SK-N-SH (cell line): ENCODE data around the gene NOS1. TPM values are rescaled to one million over a fixed set of nuclear protein-coding genes. Genes with fewer than 3 reads are reported as not detected.

Experiments
- CTCF ChIA-PET: fragments of 300-600, 350-600 bp; formaldehyde crosslinking; extraction: SDS; loops from one replicate; lab custom pipeline; 2021; lab: Yijun Ruan, JAX
- POLR2A ChIA-PET: fragments of 350-600 bp; sonication (Branson Sonifier 250); formaldehyde crosslinking; extraction: SDS; loops from one replicate; lab custom pipeline; 2020; ENCODE audit warnings: antibody characterized with exemption, inconsistent platforms; lab: Yijun Ruan, JAX
- DNase-seq: peaks from one replicate; pipeline ENCODE4 v3.0.0; 2012
- H2AFZ ChIP-seq: fragments of 200-600 bp; sonication (generic); 2 replicates; pipeline ENCODE4 v1.8.1; 2016; ENCODE audit warnings: antibody characterized with exemption, mild to moderate bottlenecking, low read depth
- H3F3A ChIP-seq: fragments of 200-600 bp; sonication (generic); replicated peaks from 2 replicates; pipeline ENCODE3; 2016; ENCODE audit warnings: antibody characterized with exemption, mild to moderate bottlenecking; ENCODE audit not compliant: insufficient read depth
- H3K27ac ChIP-seq, 2 experiments: fragments of 200-500 bp in 1 of 2; fragments of 200-600 bp in 1 of 2; sonication (Bioruptor generic) in 1 of 2; sonication (generic), shearing (Covaris generic) in 1 of 2; 2 replicates each; pipeline versions ENCODE4 v1.5.1 to v1.6.1; 2014 to 2016; ENCODE audit warnings: low read depth in 2 of 2, inconsistent platforms in 1 of 2, low read length in 1 of 2, mild to moderate bottlenecking in 1 of 2, mixed read lengths in 1 of 2
- H3K27me3 ChIP-seq: fragments of 200-600 bp; sonication (generic), shearing (Covaris generic); 2 replicates; pipeline ENCODE4 v1.6.1; 2016; ENCODE audit warnings: mixed run types; ENCODE audit not compliant: insufficient read depth
- H3K36me3 ChIP-seq, 2 experiments: fragments of 200-500 bp in 1 of 2; fragments of 200-600 bp in 1 of 2; sonication (Bioruptor generic) in 1 of 2; sonication (generic) in 1 of 2; replicated peaks in 1 of 2; 2 replicates each; pipeline versions ENCODE3 to v1.5.1; 2014 to 2016; ENCODE audit warnings: low read length in 1 of 2, mild to moderate bottlenecking in 1 of 2; ENCODE audit not compliant: insufficient read depth in 2 of 2, control insufficient read depth in 1 of 2
- H3K4me1 ChIP-seq, 2 experiments: fragments of 200-500 bp in 1 of 2; fragments of 200-600 bp in 1 of 2; sonication (Bioruptor generic) in 1 of 2; sonication (generic), shearing (Covaris generic) in 1 of 2; 2 replicates each; pipeline versions ENCODE4 v1.5.1 to v1.6.1; 2014 to 2016; ENCODE audit warnings: low read depth in 1 of 2, low read length in 1 of 2, mixed run types in 1 of 2; ENCODE audit not compliant: insufficient read depth in 2 of 2, control insufficient read depth in 1 of 2
- H3K4me2 ChIP-seq: fragments of 200-600 bp; sonication (generic), shearing (Covaris generic); 2 replicates; pipeline ENCODE4 v1.6.1; 2017; ENCODE audit warnings: mixed run types
- H3K4me3 ChIP-seq, 2 experiments: fragments of 200-500 bp in 1 of 2; fragments of 200-600 bp in 1 of 2; sonication (Bioruptor generic) in 1 of 2; sonication (generic), shearing (Covaris generic) in 1 of 2; 2 replicates each; pipeline versions ENCODE4 v1.5.1 to v1.8.1; 2014 to 2016; ENCODE audit warnings: low read depth in 2 of 2, inconsistent platforms in 1 of 2, low read length in 1 of 2, mild to moderate bottlenecking in 1 of 2, mixed read lengths in 1 of 2, moderate library complexity in 1 of 2
- H3K79me2 ChIP-seq: fragments of 200-600 bp; sonication (generic); 2 replicates; pipeline ENCODE4 v1.8.1; 2017; ENCODE audit warnings: mild to moderate bottlenecking; ENCODE audit not compliant: insufficient read depth
- H3K9ac ChIP-seq: fragments of 200-600 bp; sonication (generic); 2 replicates; pipeline ENCODE4 v1.6.1; 2017; ENCODE audit warnings: mixed run types
- H3K9me2 ChIP-seq: fragments of 200-600 bp; sonication (generic); 2 replicates; pipeline ENCODE4 v1.6.1; 2017; ENCODE audit warnings: mixed run types
- H3K9me3 ChIP-seq: fragments of 200-600 bp; sonication (generic); 2 replicates; pipeline ENCODE4 v1.6.1; 2017; ENCODE audit warnings: mixed run types, mild to moderate bottlenecking, moderate library complexity
- H4K20me1 ChIP-seq: fragments of 200-600 bp; sonication (generic); 2 replicates; pipeline ENCODE4 v1.6.1; 2017; ENCODE audit warnings: mild to moderate bottlenecking, mixed run types; ENCODE audit not compliant: insufficient read depth
- CHD2 ChIP-seq: fragments of 150-350 bp; IDR thresholded peaks from 2 replicates; pipeline ENCODE4 v1.6.1; 2018; ENCODE audit warnings: low read length; ENCODE audit not compliant: partially characterized antibody
- ELF1 ChIP-seq: IDR thresholded peaks from 2 replicates; pipeline ENCODE4 v1.4.0; 2012
- FOSL2 ChIP-seq: IDR thresholded peaks from 2 replicates; pipeline ENCODE4 v1.4.0; 2012; ENCODE audit warnings: low read depth, mild to moderate bottlenecking, moderate library complexity, borderline replicate concordance
- FOXJ3 ChIP-seq: sonication (generic); formaldehyde crosslinking; IDR thresholded peaks from 2 replicates; pipeline ENCODE4 v1.5.1; 2020; ENCODE audit warnings: mild to moderate bottlenecking, missing genetic modification reagents
- GABPA ChIP-seq: IDR thresholded peaks from 2 replicates; pipeline ENCODE4 v1.4.0; 2012; ENCODE audit warnings: low read depth, mild to moderate bottlenecking
- GATA2 ChIP-seq: sonication (generic); formaldehyde crosslinking; IDR thresholded peaks from 2 replicates; pipeline ENCODE4 v1.5.0; 2020; ENCODE audit warnings: mild to moderate bottlenecking, missing genetic modification reagents
- JUND ChIP-seq: IDR thresholded peaks from 2 replicates; pipeline ENCODE4 v1.4.0; 2012
- MAX ChIP-seq: IDR thresholded peaks from 2 replicates; pipeline ENCODE4 v1.4.0; 2012; ENCODE audit warnings: low read depth
- MXI1 ChIP-seq: IDR thresholded peaks from 2 replicates; pipeline ENCODE4 v1.6.1; 2012; ENCODE audit warnings: mild to moderate bottlenecking, low read depth, low read length, improper control_type of control experiment
- NFIC ChIP-seq: IDR thresholded peaks from 2 replicates; pipeline ENCODE4 v1.4.0; 2012; ENCODE audit warnings: borderline replicate concordance
- NRF1 ChIP-seq: IDR thresholded peaks from 2 replicates; pipeline ENCODE4 v1.6.1; 2012; ENCODE audit warnings: low read depth, mild to moderate bottlenecking, low read length
- RAD21 ChIP-seq: IDR thresholded peaks from 2 replicates; pipeline ENCODE4 v1.6.1; 2012; ENCODE audit warnings: mild to moderate bottlenecking, low read length
- RCOR1 ChIP-seq: fragments of 150-350 bp; IDR thresholded peaks from 2 replicates; pipeline ENCODE4 v1.6.1; 2017; ENCODE audit warnings: antibody characterized with exemption, low read length
- SIN3A ChIP-seq: IDR thresholded peaks from 2 replicates; pipeline ENCODE4 v1.6.1; 2012; ENCODE audit warnings: low read depth, mild to moderate bottlenecking, low read length, moderate library complexity, borderline replicate concordance
- TEAD4 ChIP-seq: IDR thresholded peaks from 2 replicates; pipeline ENCODE4 v1.4.0; 2012; ENCODE audit warnings: mild to moderate bottlenecking, borderline replicate concordance; ENCODE audit not compliant: insufficient read depth
- YY1 ChIP-seq: IDR thresholded peaks from 2 replicates; pipeline ENCODE4 v1.4.0; 2012; ENCODE audit warnings: low read depth, mild to moderate bottlenecking
- WGBS: methylation state at CpG from one replicate; pipeline ENCODE4 v1.1.6; 2017; ENCODE audit warnings: low lambda C conversion rate; 5-methylcytosine and 5-hydroxymethylcytosine counted together
- polyA plus RNA-seq, 3 experiments: library from polyadenylated mRNA; depleted of rRNA; stranded (reverse); fragments of >200 nt; gene quantifications; 2 replicates each; pipeline ENCODE4 v1.2.3, GENCODE V29; 2012
- TF ChIP-seq, protein P1 (sequence below): IDR thresholded peaks from 2 replicates; pipeline ENCODE4 v1.6.1; 2012; ENCODE audit warnings: mild to moderate bottlenecking, low read depth, low read length, moderate library complexity
- TF ChIP-seq, protein P2 (sequence below): fragments of 200-600 bp; sonication (generic); IDR thresholded peaks from 2 replicates; pipeline ENCODE4 v1.6.1; 2017; ENCODE audit warnings: antibody characterized with exemption, mild to moderate bottlenecking, moderate library complexity
- TF ChIP-seq, protein P3 (sequence below): IDR thresholded peaks from 2 replicates; pipeline ENCODE4 v1.4.0; 2012; ENCODE audit warnings: low read depth, borderline replicate concordance
- TF ChIP-seq, protein P4 (sequence below): fragments of 150-350 bp; IDR thresholded peaks from 2 replicates; pipeline ENCODE4 v1.6.1; 2016; ENCODE audit warnings: mild to moderate bottlenecking, low read depth, low read length

Gene NOS1
- polyA plus RNA-seq, 1 of the 3 experiments (the other 2 are of a cell fraction), result 0.02 TPM

DNA sequence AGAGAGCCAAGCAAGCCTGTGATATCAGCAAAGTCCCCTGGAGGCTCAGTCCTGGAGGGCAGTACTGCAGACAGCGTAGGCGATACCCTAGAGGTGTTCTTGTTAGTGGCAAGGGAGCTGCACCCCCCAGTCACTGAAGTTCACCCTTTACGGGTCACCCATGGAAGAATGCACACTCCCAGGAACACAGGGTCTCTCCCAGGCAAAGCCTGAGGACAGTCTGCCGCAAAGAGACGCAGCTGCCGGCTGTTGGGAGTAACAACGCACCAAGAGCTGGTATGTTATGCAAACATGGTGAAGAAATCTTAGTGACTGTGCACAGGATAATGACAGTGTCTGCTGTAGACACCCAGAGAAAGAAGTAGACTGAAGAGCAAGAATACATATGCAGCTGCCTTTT is 43.5 kb upstream of the NOS1 start:
- no peaks in the 10 kb centered on the region for H3K9me2 ChIP-seq
- no peak overlapping the region for H2AFZ ChIP-seq
- peaks cover 0 to 24% of the 10 kb centered on the region in 2 experiments; a peak in 2 of 4 replicates for H3K4me1 ChIP-seq
- no peak overlapping the region for H3K4me2 ChIP-seq
- no peak overlapping the region; a peak in 1 of 4 replicates for H3K27ac ChIP-seq
- 78% methylated on average over 6 of the region's 7 CpGs for WGBS
- no peaks in the 10 kb centered on the region for H4K20me1 ChIP-seq
- no peaks in the 10 kb centered on the region for H3F3A ChIP-seq
- no peak for DNase-seq
- H3K9ac ChIP-seq, result no peak overlapping the region
- H3K27me3 ChIP-seq, result no peaks in the 10 kb centered on the region
- no peaks in the 10 kb centered on the region for H3K79me2 ChIP-seq
- no peaks in the 10 kb centered on the region for H3K36me3 ChIP-seq
- H3K4me3 ChIP-seq, result no peak overlapping the region
- TF ChIP-seq RAD21 (no peak), NRF1 (no peak), CHD2 (no peak), FOXJ3 (CRISPR knock-in tag) (no peak), GABPA (no peak), JUND (no peak), FOSL2 (no peak), YY1 (no peak), MAX (no peak), ELF1 (no peak)
- TF ChIP-seq, protein P1, sequence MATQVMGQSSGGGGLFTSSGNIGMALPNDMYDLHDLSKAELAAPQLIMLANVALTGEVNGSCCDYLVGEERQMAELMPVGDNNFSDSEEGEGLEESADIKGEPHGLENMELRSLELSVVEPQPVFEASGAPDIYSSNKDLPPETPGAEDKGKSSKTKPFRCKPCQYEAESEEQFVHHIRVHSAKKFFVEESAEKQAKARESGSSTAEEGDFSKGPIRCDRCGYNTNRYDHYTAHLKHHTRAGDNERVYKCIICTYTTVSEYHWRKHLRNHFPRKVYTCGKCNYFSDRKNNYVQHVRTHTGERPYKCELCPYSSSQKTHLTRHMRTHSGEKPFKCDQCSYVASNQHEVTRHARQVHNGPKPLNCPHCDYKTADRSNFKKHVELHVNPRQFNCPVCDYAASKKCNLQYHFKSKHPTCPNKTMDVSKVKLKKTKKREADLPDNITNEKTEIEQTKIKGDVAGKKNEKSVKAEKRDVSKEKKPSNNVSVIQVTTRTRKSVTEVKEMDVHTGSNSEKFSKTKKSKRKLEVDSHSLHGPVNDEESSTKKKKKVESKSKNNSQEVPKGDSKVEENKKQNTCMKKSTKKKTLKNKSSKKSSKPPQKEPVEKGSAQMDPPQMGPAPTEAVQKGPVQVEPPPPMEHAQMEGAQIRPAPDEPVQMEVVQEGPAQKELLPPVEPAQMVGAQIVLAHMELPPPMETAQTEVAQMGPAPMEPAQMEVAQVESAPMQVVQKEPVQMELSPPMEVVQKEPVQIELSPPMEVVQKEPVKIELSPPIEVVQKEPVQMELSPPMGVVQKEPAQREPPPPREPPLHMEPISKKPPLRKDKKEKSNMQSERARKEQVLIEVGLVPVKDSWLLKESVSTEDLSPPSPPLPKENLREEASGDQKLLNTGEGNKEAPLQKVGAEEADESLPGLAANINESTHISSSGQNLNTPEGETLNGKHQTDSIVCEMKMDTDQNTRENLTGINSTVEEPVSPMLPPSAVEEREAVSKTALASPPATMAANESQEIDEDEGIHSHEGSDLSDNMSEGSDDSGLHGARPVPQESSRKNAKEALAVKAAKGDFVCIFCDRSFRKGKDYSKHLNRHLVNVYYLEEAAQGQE, result no peak
- TF ChIP-seq, protein P2, sequence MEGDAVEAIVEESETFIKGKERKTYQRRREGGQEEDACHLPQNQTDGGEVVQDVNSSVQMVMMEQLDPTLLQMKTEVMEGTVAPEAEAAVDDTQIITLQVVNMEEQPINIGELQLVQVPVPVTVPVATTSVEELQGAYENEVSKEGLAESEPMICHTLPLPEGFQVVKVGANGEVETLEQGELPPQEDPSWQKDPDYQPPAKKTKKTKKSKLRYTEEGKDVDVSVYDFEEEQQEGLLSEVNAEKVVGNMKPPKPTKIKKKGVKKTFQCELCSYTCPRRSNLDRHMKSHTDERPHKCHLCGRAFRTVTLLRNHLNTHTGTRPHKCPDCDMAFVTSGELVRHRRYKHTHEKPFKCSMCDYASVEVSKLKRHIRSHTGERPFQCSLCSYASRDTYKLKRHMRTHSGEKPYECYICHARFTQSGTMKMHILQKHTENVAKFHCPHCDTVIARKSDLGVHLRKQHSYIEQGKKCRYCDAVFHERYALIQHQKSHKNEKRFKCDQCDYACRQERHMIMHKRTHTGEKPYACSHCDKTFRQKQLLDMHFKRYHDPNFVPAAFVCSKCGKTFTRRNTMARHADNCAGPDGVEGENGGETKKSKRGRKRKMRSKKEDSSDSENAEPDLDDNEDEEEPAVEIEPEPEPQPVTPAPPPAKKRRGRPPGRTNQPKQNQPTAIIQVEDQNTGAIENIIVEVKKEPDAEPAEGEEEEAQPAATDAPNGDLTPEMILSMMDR, result no peak
- ChIA-PET POLR2A (no interaction called here), CTCF (interaction anchor here (0.7 to 1.1 kb wide), 3 partner anchors 21 to 169 kb away, joined by 3 to 4 read pairs (median 3); no protein-coding TSS in a partner anchor)
- H3K9me3 ChIP-seq, result no peaks in the 10 kb centered on the region

DNA sequence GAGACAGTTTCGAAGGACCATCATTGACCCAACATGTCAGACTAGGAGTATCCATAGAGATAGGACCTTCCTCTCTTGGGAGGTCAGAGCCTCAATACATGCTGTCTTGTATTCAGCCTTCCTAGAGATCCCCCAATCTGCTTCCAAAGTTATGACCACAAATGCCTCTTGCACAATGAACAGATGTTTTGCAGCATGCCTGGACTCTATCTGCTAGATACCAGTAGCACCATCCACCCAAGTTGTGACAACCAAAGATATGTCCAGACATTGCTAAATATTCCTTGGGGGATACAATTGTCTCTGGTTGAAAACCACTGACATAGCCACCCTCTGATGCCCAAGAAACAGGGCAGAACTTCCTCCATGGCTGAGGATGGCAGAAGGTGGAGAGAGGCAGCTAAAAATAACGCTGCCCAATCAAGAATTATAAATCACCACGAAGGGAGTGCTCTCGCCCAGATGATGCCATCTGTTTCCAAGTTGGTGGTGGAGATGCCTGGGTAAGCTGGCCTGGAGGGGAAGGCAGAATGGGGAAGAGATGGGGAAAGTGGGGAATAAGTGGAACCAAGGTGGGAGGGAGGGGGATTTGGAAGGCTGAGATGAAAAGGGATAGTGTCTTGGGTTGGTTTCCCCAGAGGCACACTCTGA is 42.9 kb upstream of the NOS1 start:
- 26% methylated on average over 4 of the region's 4 CpGs for WGBS
- H3K4me3 ChIP-seq, result no peak overlapping the region
- no peak overlapping the region for H3K27ac ChIP-seq
- no peak for DNase-seq
- no peak overlapping the region for H3K9ac ChIP-seq
- H3K36me3 ChIP-seq, result no peaks in the 10 kb centered on the region
- H3K79me2 ChIP-seq, result no peaks in the 10 kb centered on the region
- no peaks in the 10 kb centered on the region for H3F3A ChIP-seq
- no peak overlapping the region for H3K4me2 ChIP-seq
- H4K20me1 ChIP-seq, result no peaks in the 10 kb centered on the region
- ChIA-PET CTCF (interaction anchor here (1.1 to 2.1 kb wide), 2 partner anchors 22 to 168 kb away, joined by 4 to 5 read pairs; no protein-coding TSS in a partner anchor), POLR2A (no interaction called here)
- no peak overlapping the region for H2AFZ ChIP-seq
- H3K27me3 ChIP-seq, result no peaks in the 10 kb centered on the region
- no peaks in the 10 kb centered on the region for H3K9me3 ChIP-seq
- no peaks in the 10 kb centered on the region for H3K9me2 ChIP-seq
- H3K4me1 ChIP-seq, result peaks cover 0 to 18% of the 10 kb centered on the region in 2 experiments; a peak in 2 of 4 replicates
- no peak for TF ChIP-seq MAX
- no peak for TF ChIP-seq SIN3A
- no peak for TF ChIP-seq GABPA
- no peak for TF ChIP-seq NFIC
- no peak for TF ChIP-seq RCOR1
- TF ChIP-seq FOXJ3 (CRISPR knock-in tag), result no peak
- TF ChIP-seq, protein P3, sequence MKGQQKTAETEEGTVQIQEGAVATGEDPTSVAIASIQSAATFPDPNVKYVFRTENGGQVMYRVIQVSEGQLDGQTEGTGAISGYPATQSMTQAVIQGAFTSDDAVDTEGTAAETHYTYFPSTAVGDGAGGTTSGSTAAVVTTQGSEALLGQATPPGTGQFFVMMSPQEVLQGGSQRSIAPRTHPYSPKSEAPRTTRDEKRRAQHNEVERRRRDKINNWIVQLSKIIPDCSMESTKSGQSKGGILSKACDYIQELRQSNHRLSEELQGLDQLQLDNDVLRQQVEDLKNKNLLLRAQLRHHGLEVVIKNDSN, result no peak
- no peak for TF ChIP-seq MXI1
- no peak for TF ChIP-seq GATA2 (CRISPR knock-in tag)
- no peak for TF ChIP-seq TEAD4
- TF ChIP-seq, protein P4, sequence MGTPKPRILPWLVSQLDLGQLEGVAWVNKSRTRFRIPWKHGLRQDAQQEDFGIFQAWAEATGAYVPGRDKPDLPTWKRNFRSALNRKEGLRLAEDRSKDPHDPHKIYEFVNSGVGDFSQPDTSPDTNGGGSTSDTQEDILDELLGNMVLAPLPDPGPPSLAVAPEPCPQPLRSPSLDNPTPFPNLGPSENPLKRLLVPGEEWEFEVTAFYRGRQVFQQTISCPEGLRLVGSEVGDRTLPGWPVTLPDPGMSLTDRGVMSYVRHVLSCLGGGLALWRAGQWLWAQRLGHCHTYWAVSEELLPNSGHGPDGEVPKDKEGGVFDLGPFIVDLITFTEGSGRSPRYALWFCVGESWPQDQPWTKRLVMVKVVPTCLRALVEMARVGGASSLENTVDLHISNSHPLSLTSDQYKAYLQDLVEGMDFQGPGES, result no peak
